Activated CD4-positive, alpha-beta T cell treated with anti-CD3 and anti-CD28 coated beads for 36 hours (primary cell): Measurements from ENCODE around the gene MITF. TPM values are rescaled to one million over a fixed set of nuclear protein-coding genes. Genes with fewer than 3 reads are reported as not detected.

Source experiments
- ATAC-seq: fragments of 200-7000 bp; cut with Tn5 transposase; one replicate; pipeline ENCODE4 v1.10.0; 2021; ENCODE audit warnings: mild to moderate bottlenecking, moderate library complexity
- CTCF ChIA-PET: fragments of 350-600 bp; sonication (Branson Sonifier 250); formaldehyde crosslinking; loops from one replicate; lab custom pipeline; 2021; ENCODE audit warnings: antibody characterized with exemption; lab: Charles Lee
- POLR2A ChIA-PET: fragments of 350-600 bp; sonication (Branson Sonifier 250); formaldehyde crosslinking; loops from one replicate; lab custom pipeline; 2021; ENCODE audit warnings: antibody characterized with exemption, inconsistent platforms; lab: Charles Lee
- DNase-seq: peaks from one replicate; pipeline ENCODE4 v3.0.0-alpha.2; 2020
- H3K27ac Mint-ChIP-seq: one replicate; pipeline ENCODE4 v1.8.0; 2021; ENCODE audit warnings: mixed read lengths
- H3K27me3 Mint-ChIP-seq: one replicate; pipeline ENCODE4 v1.8.0; 2021; ENCODE audit warnings: mixed read lengths
- H3K36me3 Mint-ChIP-seq: one replicate; pipeline ENCODE4 v1.8.0; 2021; ENCODE audit warnings: low read depth, mixed read lengths
- H3K4me1 Mint-ChIP-seq: one replicate; pipeline ENCODE4 v1.8.0; 2021; ENCODE audit warnings: mixed read lengths
- H3K4me3 Mint-ChIP-seq: one replicate; pipeline ENCODE4 v1.8.0; 2021; ENCODE audit warnings: mild to moderate bottlenecking, moderate library complexity, mixed read lengths
- H3K9me3 Mint-ChIP-seq: one replicate; pipeline ENCODE4 v1.8.0; 2021; ENCODE audit warnings: low read depth, mixed read lengths
- intact Hi-C, 2 experiments: fragments of 100-400 bp; cut with DNase I in 1 of 2; cut with micrococcal nuclease in 1 of 2; formaldehyde crosslinking; loops; one replicate each; pipeline versions ENCODE4 v1.14.2 to v1.15.1; 2022 to 2024; cut with DNase I, micrococcal nuclease
- total RNA-seq, 2 experiments: library from RNA; stranded (reverse); gene quantifications; one replicate each; pipeline ENCODE4 v1.2.3, GENCODE V29; 2021

The MITF gene
- total RNA-seq, 2 experiments from 2014 or later = 0.63 TPM; not detected in 1

GRCh38 chr3:69948246-69948862 is 209.1 kb downstream of the MITF start:
- Mint-ChIP-seq H3K4me1 (no peaks in the 10 kb centered on the region), H3K36me3 (no peaks in the 10 kb centered on the region), H3K27ac (no peak overlapping the region), H3K27me3 (peaks cover 2% of the 10 kb centered on the region), H3K4me3 (no peak overlapping the region), H3K9me3 (no peaks in the 10 kb centered on the region)
- DNase-seq (no peak), ATAC-seq (no peak)
- intact Hi-C loops = loop anchor here in 1 of 2 experiments (5.0 to 10.0 kb wide), 4 partner anchors 264 to 826 kb away; partner anchors contain the start of gene LMOD3
- CTCF ChIA-PET = interaction anchor here (1.0 kb wide), 1 partner anchor 110 kb away, joined by 5 read pairs; no protein-coding TSS in a partner anchor
- POLR2A ChIA-PET = no interaction called here

GRCh38 chr3:69951616-69952015 is 212.4 kb downstream of the MITF start:
- no peak overlapping the region for H3K4me3 Mint-ChIP-seq
- H3K36me3 Mint-ChIP-seq = no peaks in the 10 kb centered on the region
- DNase-seq (no peak), ATAC-seq (no peak)
- intact Hi-C loops = no loop called here
- H3K27ac Mint-ChIP-seq = no peak overlapping the region
- peaks cover 6% of the 10 kb centered on the region for H3K27me3 Mint-ChIP-seq
- no peaks in the 10 kb centered on the region for H3K4me1 Mint-ChIP-seq
- ChIA-PET POLR2A (no interaction called here), CTCF (interaction anchor here (1.9 kb wide), 1 partner anchor 10 kb away, joined by 5 read pairs; no protein-coding TSS in a partner anchor)
- no peaks in the 10 kb centered on the region for H3K9me3 Mint-ChIP-seq

DNA sequence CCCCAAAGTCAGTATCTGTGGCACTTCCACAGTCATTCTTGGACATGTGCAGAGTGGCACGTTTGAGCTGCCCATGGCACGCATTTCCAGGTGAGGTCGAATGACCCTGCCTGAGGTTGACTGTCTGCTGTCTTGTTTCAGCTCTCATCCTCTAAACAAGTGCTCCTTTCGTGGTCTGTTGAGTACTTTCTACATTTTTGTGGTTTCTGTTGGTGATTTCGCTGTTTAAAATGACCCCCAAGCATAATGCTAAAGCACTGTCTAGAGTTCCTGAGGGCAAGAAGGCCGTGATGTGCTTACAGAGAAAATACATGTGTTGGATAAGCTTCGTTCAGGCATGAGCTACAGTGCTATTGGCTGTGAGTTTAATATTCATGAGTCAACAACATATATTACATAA is 220.3 kb downstream of the MITF start:
- ATAC-seq = no peak
- intact Hi-C loops = no loop called here

GRCh38 chr3:69961706-69962439 is 222.6 kb downstream of the MITF start:
- no peak overlapping the region for H3K4me3 Mint-ChIP-seq
- H3K9me3 Mint-ChIP-seq = no peaks in the 10 kb centered on the region
- intact Hi-C loops = no loop called here
- H3K36me3 Mint-ChIP-seq = no peaks in the 10 kb centered on the region
- ATAC-seq = no peak
- ChIA-PET CTCF (interaction anchor here (0.6 to 1.3 kb wide), 3 partner anchors 11 to 535 kb away, joined by 4 to 5 read pairs (median 4); no protein-coding TSS in a partner anchor), POLR2A (no interaction called here)
- H3K27ac Mint-ChIP-seq = no peak overlapping the region
- peaks cover 2% of the 10 kb centered on the region for H3K27me3 Mint-ChIP-seq
- no peak for DNase-seq
- no peaks in the 10 kb centered on the region for H3K4me1 Mint-ChIP-seq

More for the DNA sequence above, 220.3 kb downstream of the MITF start:
- H3K9me3 Mint-ChIP-seq = no peaks in the 10 kb centered on the region
- ChIA-PET POLR2A (no interaction called here), CTCF (interaction anchor here (0.5 kb wide), 1 partner anchor 38 kb away, joined by 3 read pairs; no protein-coding TSS in a partner anchor)
- peaks cover 3% of the 10 kb centered on the region for H3K27me3 Mint-ChIP-seq
- H3K4me3 Mint-ChIP-seq = no peak overlapping the region
- DNase-seq = no peak
- no peaks in the 10 kb centered on the region for H3K4me1 Mint-ChIP-seq
- H3K27ac Mint-ChIP-seq = no peak overlapping the region
- H3K36me3 Mint-ChIP-seq = no peaks in the 10 kb centered on the region

- intact Hi-C loops = no loop called here
- Mint-ChIP-seq H3K27ac (no peak overlapping the region), H3K4me3 (no peak overlapping the region), H3K27me3 (peaks cover 2% of the 10 kb centered on the region), H3K9me3 (no peaks in the 10 kb centered on the region), H3K4me1 (no peaks in the 10 kb centered on the region), H3K36me3 (no peaks in the 10 kb centered on the region)
- ATAC-seq (no peak), DNase-seq (no peak)
- POLR2A ChIA-PET = no interaction called here
- CTCF ChIA-PET = interaction anchor here (1.0 kb wide), 1 partner anchor 9 kb away, joined by 3 read pairs; no protein-coding TSS in a partner anchor
Measured at GRCh38 chr3:69963643-69964042, 224.4 kb downstream of the MITF start.

DNA sequence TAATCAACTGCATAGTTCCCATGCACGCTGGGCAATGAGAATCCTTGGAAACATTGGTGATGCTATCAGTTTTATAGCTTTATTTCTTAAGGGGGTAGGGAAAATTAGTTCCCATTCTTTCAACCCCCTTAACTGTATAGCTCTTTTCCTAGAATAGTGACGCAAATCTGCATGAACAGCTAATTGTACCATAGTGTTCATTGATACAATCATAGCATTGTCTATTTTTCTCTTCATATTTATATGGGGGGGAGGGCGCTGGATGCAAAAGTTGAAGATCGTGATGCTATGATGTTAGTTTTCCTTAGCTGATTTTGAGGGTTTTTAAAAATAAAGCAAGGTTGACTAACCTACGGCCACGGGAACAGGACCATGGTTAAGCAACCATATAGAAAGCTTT is 227.9 kb downstream of the MITF start:
- no peak overlapping the region for H3K4me3 Mint-ChIP-seq
- no peaks in the 10 kb centered on the region for H3K9me3 Mint-ChIP-seq
- H3K27me3 Mint-ChIP-seq = peaks cover 2% of the 10 kb centered on the region
- ATAC-seq = no peak
- ChIA-PET CTCF (no interaction called here), POLR2A (no interaction called here)
- DNase-seq = no peak
- H3K36me3 Mint-ChIP-seq = no peaks in the 10 kb centered on the region
- no peaks in the 10 kb centered on the region for H3K4me1 Mint-ChIP-seq
- no peak overlapping the region for H3K27ac Mint-ChIP-seq
- intact Hi-C loops = no loop called here

DNA sequence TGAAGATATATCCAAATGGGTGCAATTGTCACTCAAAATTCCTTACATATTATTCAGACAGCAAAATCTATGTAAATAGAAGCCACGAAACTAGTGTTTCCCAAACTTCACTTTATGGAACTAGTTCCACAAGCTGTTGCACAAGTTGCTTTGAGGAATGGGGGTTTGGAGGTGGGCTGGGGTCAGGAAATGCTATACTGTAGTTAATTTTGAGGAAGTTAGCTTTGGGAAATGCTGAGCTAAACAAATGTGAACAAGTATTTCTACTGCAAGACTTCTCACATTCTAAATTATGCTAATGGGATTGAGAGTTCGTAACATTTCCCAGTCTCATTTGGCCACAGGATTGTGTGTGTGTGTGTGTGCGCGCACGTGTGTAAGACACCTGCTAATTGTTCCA is 231.6 kb downstream of the MITF start:
- Mint-ChIP-seq H3K4me1 (no peaks in the 10 kb centered on the region), H3K36me3 (no peaks in the 10 kb centered on the region), H3K4me3 (no peak overlapping the region), H3K9me3 (no peaks in the 10 kb centered on the region), H3K27ac (no peak overlapping the region), H3K27me3 (peaks cover 4% of the 10 kb centered on the region)
- DNase-seq (no peak), ATAC-seq (no peak)
- CTCF ChIA-PET = no interaction called here
- POLR2A ChIA-PET = no interaction called here
- intact Hi-C loops = no loop called here

GRCh38 chr3:69972672-69973071 is 233.4 kb downstream of the MITF start:
- Mint-ChIP-seq H3K27ac (no peak overlapping the region), H3K9me3 (peaks cover 7% of the 10 kb centered on the region), H3K36me3 (no peaks in the 10 kb centered on the region), H3K27me3 (peaks cover 4% of the 10 kb centered on the region), H3K4me1 (no peaks in the 10 kb centered on the region), H3K4me3 (no peak overlapping the region)
- intact Hi-C loops = no loop called here
- DNase-seq (no peak), ATAC-seq (no peak)
- ChIA-PET POLR2A (interaction anchor here (0.7 kb wide), 1 partner anchor 20 kb away, joined by 3 read pairs; no protein-coding TSS in a partner anchor), CTCF (interaction anchor here (1.0 kb wide), 1 partner anchor 9 kb away, joined by 3 read pairs; no protein-coding TSS in a partner anchor)

- H3K4me3 Mint-ChIP-seq = no peak overlapping the region
- H3K36me3 Mint-ChIP-seq = no peaks in the 10 kb centered on the region
- no peaks in the 10 kb centered on the region for H3K4me1 Mint-ChIP-seq
- no peak for ATAC-seq
- CTCF ChIA-PET = no interaction called here
- POLR2A ChIA-PET = no interaction called here
- intact Hi-C loops = no loop called here
- H3K9me3 Mint-ChIP-seq = peaks cover 19% of the 10 kb centered on the region
- DNase-seq = no peak
- H3K27me3 Mint-ChIP-seq = peaks cover 4% of the 10 kb centered on the region
- H3K27ac Mint-ChIP-seq = no peak overlapping the region
Measured at GRCh38 chr3:69976021-69976420, 236.8 kb downstream of the MITF start.

DNA sequence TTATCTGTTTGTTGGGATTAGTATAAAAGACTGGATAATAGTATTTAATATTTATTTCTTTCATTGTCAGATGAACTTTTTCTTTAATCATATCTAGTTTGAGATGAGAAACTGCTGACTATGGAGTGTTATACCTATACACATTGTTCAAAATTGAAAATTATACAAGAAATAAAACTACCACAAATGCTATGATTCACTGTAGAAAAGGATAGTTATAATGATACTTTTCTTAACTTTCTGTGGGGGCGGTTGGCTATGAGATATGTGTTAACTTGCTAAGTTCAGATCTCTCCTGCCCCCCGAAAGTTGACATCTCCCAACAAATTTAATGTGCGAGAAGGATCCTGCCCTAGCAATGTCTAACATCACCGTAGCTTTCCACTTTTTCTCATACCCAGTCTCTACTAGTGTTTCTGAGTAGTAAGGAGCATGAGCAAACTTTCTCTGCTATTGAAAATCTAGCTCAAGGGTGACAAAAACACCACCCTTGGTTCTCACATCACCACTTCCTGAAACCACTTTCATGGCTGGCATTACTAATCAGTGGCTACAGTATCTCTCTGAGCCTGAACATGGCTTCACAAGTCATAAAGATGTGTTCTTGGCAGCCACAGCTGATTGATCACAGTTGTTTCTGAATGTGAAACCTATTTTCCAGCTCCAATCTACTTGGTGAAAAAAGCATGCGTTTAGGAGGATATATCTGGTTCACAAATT is 244.4 kb downstream of the MITF start:
- CTCF ChIA-PET = interaction anchor here (0.8 kb wide), 1 partner anchor 54 kb away, joined by 4 read pairs; no protein-coding TSS in a partner anchor
- H3K36me3 Mint-ChIP-seq = no peaks in the 10 kb centered on the region
- H3K27me3 Mint-ChIP-seq = peaks cover 22% of the 10 kb centered on the region
- POLR2A ChIA-PET = no interaction called here
- peaks cover 7% of the 10 kb centered on the region for H3K4me1 Mint-ChIP-seq
- DNase-seq (peak; percentile 40), ATAC-seq (peak; percentile 96)
- no peak overlapping the region for H3K27ac Mint-ChIP-seq
- H3K4me3 Mint-ChIP-seq = no peak overlapping the region
- intact Hi-C loops = loop anchor here in 1 of 2 experiments (5.0 kb wide), 1 partner anchor 786 kb away; no protein-coding TSS in a partner anchor
- H3K9me3 Mint-ChIP-seq = peaks cover 3% of the 10 kb centered on the region

GRCh38 chr3:69985266-69985665 is 246.0 kb downstream of the MITF start:
- Mint-ChIP-seq H3K27me3 (peaks cover 22% of the 10 kb centered on the region), H3K4me1 (peaks cover 7% of the 10 kb centered on the region), H3K27ac (no peak overlapping the region), H3K9me3 (no peaks in the 10 kb centered on the region), H3K4me3 (no peak overlapping the region), H3K36me3 (no peaks in the 10 kb centered on the region)
- intact Hi-C loops = no loop called here
- ChIA-PET POLR2A (no interaction called here), CTCF (no interaction called here)
- no peak for DNase-seq
- no peak for ATAC-seq
